NT2/D1 (cell line): Measurements from ENCODE around the gene LRIG3.

Source experiments
- SUZ12 ChIP-seq: IDR thresholded peaks from 2 replicates; pipeline ENCODE4 v1.6.1; 2011; ENCODE audit not compliant: insufficient read length, insufficient read depth; ENCODE audit errors: extremely low read depth
- YY1 ChIP-seq: IDR thresholded peaks from 2 replicates; pipeline ENCODE4 v1.6.1; 2011; ENCODE audit not compliant: insufficient read length, insufficient read depth
- ZNF274 ChIP-seq: IDR thresholded peaks from 2 replicates; pipeline ENCODE4 v1.6.1; 2011; ENCODE audit warnings: mild to moderate bottlenecking, low read depth, low read length

- no peak for TF ChIP-seq ZNF274
- TF ChIP-seq YY1, result no peak
- TF ChIP-seq SUZ12, result no peak
Measured at GRCh38 chr12:58919231-58920101, 838 bp downstream of the LRIG3 start.
